Measurements from ENCODE around the gene SYT12. TPM values are rescaled to one million over a fixed set of nuclear protein-coding genes. Genes with fewer than 3 reads are reported as not detected.

SYT12 gene
- polyA plus RNA-seq, 1 of the 3 experiments (the other 2 are of a cell fraction): 0.61 TPM

DNA sequence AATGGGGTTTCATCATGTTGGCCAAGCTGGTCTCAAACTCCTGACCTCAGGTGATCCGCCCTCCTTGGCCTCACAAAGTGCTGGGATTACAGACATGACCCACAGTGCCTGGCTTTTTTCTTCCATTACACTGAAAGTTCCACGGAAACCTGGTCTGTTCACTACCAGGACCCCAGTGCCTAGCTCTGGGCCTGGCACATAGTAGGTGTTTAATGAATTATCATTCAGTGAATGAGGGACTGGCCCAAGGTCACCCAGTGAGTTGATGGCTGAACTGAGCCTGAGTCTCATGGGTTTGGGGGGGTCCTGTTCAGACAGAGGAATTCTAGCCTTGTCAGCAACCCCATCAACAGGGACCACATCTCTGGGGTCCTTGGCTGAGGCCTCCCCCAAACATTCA is 44.7 kb upstream of the SYT12 start (continued):
- TF ChIP-seq, protein P1, sequence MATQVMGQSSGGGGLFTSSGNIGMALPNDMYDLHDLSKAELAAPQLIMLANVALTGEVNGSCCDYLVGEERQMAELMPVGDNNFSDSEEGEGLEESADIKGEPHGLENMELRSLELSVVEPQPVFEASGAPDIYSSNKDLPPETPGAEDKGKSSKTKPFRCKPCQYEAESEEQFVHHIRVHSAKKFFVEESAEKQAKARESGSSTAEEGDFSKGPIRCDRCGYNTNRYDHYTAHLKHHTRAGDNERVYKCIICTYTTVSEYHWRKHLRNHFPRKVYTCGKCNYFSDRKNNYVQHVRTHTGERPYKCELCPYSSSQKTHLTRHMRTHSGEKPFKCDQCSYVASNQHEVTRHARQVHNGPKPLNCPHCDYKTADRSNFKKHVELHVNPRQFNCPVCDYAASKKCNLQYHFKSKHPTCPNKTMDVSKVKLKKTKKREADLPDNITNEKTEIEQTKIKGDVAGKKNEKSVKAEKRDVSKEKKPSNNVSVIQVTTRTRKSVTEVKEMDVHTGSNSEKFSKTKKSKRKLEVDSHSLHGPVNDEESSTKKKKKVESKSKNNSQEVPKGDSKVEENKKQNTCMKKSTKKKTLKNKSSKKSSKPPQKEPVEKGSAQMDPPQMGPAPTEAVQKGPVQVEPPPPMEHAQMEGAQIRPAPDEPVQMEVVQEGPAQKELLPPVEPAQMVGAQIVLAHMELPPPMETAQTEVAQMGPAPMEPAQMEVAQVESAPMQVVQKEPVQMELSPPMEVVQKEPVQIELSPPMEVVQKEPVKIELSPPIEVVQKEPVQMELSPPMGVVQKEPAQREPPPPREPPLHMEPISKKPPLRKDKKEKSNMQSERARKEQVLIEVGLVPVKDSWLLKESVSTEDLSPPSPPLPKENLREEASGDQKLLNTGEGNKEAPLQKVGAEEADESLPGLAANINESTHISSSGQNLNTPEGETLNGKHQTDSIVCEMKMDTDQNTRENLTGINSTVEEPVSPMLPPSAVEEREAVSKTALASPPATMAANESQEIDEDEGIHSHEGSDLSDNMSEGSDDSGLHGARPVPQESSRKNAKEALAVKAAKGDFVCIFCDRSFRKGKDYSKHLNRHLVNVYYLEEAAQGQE (IDR thresholded peaks at IDR 0.05; ENCODE audit: low read depth, low read length): no peak
- TF ChIP-seq JUND (IDR thresholded peaks at IDR 0.05) (no peak), EZH2phosphoT487 (IDR thresholded peaks at IDR 0.05; ENCODE audit: borderline replicate concordance, low read depth) (no peak), CHD2 (IDR thresholded peaks at IDR 0.05; ENCODE audit: low read length, partially characterized antibody) (no peak)

DNA sequence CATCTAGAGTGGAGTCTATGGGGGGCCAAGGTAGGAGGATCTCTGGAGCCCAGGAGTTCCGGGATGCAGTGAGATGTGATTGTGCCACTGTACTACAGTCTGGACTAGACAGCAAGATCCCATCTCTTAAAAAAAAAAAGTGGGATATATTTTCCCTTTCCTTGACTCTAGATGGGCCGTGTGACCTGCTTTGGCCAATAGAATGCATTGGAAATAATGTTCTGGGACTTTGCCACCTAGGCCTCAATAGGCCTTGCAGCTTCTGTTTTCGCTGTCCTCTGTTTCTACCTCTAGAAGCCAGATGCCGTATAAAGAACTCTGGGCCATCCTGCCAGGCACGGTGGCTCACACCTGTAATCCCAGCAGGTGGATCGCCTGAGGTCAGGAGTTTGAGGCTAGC is 44.2 kb upstream of the SYT12 start:
- Histone ChIP-seq H3K9me3 (no peaks in the 10 kb centered on the region), H3K4me2 (no peak overlapping the region), H3K79me2 (ENCODE audit: insufficient read depth) (no peaks in the 10 kb centered on the region), H3K4me1 (ENCODE audit: control insufficient read depth in 1 of 2, insufficient read depth in 2 of 2, low read depth in 1 of 2, low read length in 1 of 2) (peaks cover 3 to 9% of the 10 kb centered on the region in 2 experiments; a peak in 2 of 4 replicates), H4K20me1 (ENCODE audit: insufficient read depth) (no peaks in the 10 kb centered on the region), H3F3A (replicated peaks; ENCODE audit: insufficient read depth) (no peaks in the 10 kb centered on the region), H3K36me3 (replicated peaks in 1 of 2; ENCODE audit: control insufficient read depth in 1 of 2, insufficient read depth in 2 of 2, low read length in 1 of 2) (no peaks in the 10 kb centered on the region), H3K9me2 (no peaks in the 10 kb centered on the region), H3K4me3 (ENCODE audit: low read depth in 2 of 2, low read length in 1 of 2) (no peak overlapping the region), H3K27ac (ENCODE audit: low read depth in 2 of 2, low read length in 1 of 2) (no peak overlapping the region), H3K9ac (no peak overlapping the region), H3K27me3 (ENCODE audit: insufficient read depth) (no peaks in the 10 kb centered on the region), H2AFZ (ENCODE audit: low read depth) (no peak overlapping the region)
- WGBS (ENCODE audit: low lambda C conversion rate): 97% methylated on average over 6 of the region's 6 CpGs
- ChIA-PET CTCF (no interaction called here), POLR2A (no interaction called here)
- DNase-seq: no peak
- TF ChIP-seq RXRA (IDR thresholded peaks at IDR 0.05; ENCODE audit: borderline replicate concordance, low read depth) (no peak), GABPA (IDR thresholded peaks at IDR 0.05; ENCODE audit: low read depth) (no peak), JUND (IDR thresholded peaks at IDR 0.05) (no peak)

DNA sequence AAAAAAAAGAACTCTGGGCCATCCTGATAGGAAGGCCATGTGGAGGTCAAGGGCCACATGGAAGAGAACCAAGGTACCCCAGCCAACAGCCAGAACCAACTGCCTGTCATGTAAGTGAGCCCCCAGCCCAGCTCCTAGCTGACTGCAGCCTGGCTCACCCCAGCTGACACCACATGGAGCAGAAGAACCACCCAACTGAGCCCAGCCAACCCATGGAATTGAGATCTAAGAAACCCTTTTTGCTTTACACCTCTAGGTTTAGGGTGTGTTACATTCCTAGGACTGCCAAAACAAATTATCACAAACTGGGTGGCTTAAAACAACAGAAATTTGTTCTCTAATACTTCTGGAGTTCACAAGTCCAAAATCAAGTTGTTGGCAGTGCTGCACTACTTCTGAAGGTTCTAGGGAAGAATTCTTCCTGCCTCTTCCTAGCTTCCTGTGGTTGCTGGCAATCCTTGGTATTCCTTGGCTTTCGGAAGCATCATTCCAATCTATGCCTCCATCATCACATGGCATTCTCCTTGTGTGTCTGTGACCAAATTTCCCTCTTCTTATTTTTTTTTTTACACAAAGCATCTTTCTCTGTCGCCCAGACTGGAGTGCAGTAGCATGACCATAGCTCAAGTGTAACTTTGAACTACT is 43.5 kb upstream of the SYT12 start:
- Histone ChIP-seq H2AFZ (ENCODE audit: low read depth) (no peak overlapping the region), H3K79me2 (ENCODE audit: insufficient read depth) (no peaks in the 10 kb centered on the region), H3K4me3 (ENCODE audit: low read depth in 2 of 2, low read length in 1 of 2) (no peak overlapping the region), H3K9me2 (no peaks in the 10 kb centered on the region), H3F3A (replicated peaks; ENCODE audit: insufficient read depth) (no peaks in the 10 kb centered on the region), H3K36me3 (replicated peaks in 1 of 2; ENCODE audit: control insufficient read depth in 1 of 2, insufficient read depth in 2 of 2, low read length in 1 of 2) (no peaks in the 10 kb centered on the region), H3K9ac (no peak overlapping the region), H4K20me1 (ENCODE audit: insufficient read depth) (no peaks in the 10 kb centered on the region), H3K9me3 (no peaks in the 10 kb centered on the region), H3K4me1 (ENCODE audit: control insufficient read depth in 1 of 2, insufficient read depth in 2 of 2, low read depth in 1 of 2, low read length in 1 of 2) (peaks cover 6 to 9% of the 10 kb centered on the region in 2 experiments; a peak in 2 of 4 replicates), H3K27me3 (ENCODE audit: insufficient read depth) (no peaks in the 10 kb centered on the region), H3K27ac (ENCODE audit: low read depth in 2 of 2, low read length in 1 of 2) (no peak overlapping the region), H3K4me2 (no peak overlapping the region)
- TF ChIP-seq POLR2AphosphoS5 (IDR thresholded peaks at IDR 0.05; ENCODE audit: low read depth, low read length) (no peak), RXRA (IDR thresholded peaks at IDR 0.05; ENCODE audit: borderline replicate concordance, low read depth) (no peak)
- TF ChIP-seq, protein P2, sequence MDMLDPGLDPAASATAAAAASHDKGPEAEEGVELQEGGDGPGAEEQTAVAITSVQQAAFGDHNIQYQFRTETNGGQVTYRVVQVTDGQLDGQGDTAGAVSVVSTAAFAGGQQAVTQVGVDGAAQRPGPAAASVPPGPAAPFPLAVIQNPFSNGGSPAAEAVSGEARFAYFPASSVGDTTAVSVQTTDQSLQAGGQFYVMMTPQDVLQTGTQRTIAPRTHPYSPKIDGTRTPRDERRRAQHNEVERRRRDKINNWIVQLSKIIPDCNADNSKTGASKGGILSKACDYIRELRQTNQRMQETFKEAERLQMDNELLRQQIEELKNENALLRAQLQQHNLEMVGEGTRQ (IDR thresholded peaks at IDR 0.05; ENCODE audit: borderline replicate concordance, low read depth, low read length): no peak
- ChIA-PET POLR2A (no interaction called here), CTCF (interaction anchor here (1.1 kb wide), 1 partner anchor 102 kb away, joined by 3 read pairs; no protein-coding TSS in a partner anchor)
- 87% methylated on average over 2 of the region's 2 CpGs for WGBS (ENCODE audit: low lambda C conversion rate)
- no peak for DNase-seq
